Stimulated activated CD4-positive, alpha-beta T cell treated with anti-CD3 and anti-CD28 coated beads, Interleukin-1b, Interleukin-23, amount 100 ng/mL, for 4 hours (primary cell): ENCODE data around the gene HRC.
"Not testable (repeated sequence)": the region's sequence is repeated elsewhere in the genome, so short reads cannot be mapped to it uniquely, and the experiment has no call there.

Experiments
- DNase-seq, 2 donors: peaks; one replicate each; pipeline ENCODE4 v3.0.0-alpha.2; 2020; ENCODE audit warnings: low read depth in 2 of 2

Gene HRC

DNA sequence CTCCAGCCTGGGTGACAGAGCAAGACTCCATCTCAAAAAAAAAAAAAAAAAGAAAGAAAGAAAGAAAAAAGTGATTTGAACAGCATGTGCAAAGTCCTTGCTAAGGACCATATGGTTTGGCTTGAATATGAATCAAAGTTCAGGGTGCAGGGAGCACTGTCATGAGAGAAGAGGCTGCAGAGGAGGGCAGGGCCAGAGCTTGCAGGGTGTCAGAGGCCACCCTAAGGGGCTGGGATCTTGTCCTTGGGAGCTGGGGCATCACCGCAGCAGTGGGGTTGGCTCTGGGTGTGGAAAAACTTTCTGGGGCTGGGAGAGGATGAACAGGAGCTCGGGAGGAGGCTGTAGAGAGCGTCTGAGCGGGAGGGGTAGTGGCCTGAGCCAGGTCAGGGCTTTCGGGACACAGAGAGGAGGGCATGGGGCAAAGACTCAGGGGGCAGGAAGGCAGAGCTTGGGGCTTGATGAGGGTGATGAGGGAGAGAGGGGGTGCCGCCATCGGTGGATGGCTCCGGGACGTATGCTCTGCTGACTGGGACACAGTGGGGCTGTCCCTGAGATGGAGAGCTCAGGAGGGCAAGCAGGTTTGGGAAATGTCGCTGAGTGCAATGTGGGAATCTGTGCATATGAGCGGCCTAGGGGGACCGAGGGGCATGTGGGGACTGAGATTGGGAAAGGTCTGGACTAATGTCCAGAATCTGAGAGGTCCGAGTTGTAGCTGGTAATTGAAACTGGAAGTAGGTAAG, 5.4 kb upstream of the HRC start:
- no peak for DNase-seq

DNA sequence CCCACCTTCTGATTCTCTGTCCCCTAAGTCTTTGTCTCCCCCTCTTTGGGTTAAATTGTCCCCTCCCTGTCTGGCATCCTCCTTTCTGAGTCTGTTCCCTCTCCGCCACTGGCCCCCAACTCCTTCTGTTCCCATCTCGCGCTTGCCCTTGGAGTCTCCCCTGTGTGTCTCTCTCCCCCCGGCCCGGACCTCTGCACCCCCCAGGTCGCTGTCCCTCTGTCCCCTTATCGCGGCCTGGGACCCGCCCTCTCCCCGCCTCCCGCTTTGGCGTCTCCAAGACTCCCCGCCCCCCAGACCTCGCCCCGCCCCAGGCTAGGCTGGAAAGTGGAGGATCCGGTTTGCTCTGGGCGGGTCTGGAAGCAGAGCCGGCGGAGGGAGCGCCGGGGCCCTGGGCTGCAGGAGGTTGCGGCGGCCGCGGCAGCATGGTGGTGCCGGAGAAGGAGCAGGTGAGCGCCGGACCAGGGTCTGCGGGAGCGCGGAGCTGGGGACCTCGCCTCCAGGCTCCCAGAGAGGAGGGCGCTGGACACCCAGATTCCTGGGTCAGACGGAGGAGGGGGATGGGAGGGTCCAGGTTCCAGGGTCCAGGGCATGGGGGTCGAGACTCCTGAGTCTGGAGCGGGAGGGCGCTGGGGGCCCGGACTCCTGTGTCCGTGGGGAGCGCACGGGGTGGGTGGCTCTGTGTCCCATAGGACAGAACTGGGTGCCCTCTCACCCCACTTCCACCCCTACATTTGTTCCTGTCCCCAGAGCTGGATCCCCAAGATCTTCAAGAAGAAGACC, 2.4 kb upstream of the HRC start, which contains the start of gene TRPM4:
TSS of gene TRPM4 (plus strand) at position 348 of the 780 bp plus-strand sequence. CDS start at position 423, 75 bp downstream.
- peak in 1 of 2 donors; percentile 50 for DNase-seq

DNA sequence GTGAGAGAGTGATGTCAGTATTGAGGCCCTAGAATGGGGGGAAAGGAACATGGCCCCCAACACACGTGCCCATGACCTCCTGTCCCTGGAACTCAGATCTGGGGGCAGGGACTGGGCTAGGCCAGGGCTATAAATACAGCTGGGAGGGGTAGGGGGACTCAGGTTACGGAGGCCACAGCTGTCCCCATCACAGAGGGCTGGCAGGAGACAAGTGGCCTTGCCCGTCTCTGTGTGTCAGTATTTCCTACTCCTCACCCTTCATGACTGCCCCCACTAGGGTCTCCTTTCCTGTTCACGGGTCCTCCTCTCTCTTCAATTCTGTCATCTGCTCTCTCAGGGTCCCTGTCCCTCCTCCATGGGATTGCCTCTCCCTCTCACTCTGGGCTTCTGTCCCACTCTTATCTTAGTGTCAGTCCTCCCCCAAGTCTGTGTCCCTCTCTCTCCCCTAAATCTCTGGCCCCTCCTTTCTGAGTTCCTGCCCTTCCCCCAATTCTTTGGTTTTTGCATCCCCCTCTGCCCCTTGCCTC, 687 bp upstream of the HRC start:
- no peak for DNase-seq

DNA sequence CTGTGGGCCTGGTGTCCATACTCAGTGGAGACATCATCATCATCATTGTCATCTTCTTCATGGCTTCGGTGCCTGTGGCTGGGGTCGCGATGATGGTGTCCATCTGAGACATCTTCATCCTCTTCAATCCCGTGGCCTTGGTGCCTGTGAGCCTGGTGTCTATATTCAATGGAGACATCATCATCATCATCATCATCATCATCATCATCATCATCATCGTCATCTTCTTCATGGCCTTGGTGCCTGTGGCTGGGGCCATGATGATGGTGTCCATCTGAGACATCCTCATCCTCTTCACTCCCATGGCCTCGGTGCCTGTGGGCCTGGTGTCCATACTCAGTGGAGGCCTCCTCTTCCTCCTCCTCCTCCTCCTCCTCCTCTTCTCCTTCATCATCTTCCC, 917 bp downstream of the HRC start:
- no peak for DNase-seq

DNA sequence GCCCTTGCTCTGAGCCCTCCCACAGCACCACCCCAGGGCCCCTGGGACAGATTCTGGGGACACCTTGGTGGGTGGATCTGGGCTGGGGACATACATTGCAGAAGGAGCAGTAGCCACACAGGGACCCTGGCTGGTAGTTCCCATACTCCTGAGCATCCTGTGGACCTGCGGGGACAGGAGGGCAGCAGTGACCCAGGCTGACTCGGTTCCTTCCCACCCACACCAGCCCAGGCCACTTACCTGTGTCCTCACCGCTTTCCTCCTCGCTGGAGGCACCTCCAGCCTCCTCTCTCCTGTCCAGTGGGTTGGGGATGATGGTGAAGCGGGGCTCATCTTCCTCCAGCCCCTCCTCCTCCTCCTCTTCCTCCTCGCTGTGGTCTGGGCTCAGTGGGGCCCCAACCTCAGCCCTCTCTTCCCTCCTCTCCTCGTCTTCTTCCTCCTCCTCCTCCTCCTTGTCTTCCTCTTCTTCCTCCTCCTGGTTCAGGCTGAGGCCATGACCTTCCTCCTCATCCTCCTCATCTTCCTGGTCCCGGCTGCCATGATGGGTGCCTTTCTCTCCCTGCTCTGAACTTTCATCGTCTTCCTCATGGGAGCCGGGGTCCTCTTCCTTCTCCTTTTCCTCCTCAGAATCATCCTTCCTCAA, 1.9 kb downstream of the HRC start:
- no peak for DNase-seq

DNA sequence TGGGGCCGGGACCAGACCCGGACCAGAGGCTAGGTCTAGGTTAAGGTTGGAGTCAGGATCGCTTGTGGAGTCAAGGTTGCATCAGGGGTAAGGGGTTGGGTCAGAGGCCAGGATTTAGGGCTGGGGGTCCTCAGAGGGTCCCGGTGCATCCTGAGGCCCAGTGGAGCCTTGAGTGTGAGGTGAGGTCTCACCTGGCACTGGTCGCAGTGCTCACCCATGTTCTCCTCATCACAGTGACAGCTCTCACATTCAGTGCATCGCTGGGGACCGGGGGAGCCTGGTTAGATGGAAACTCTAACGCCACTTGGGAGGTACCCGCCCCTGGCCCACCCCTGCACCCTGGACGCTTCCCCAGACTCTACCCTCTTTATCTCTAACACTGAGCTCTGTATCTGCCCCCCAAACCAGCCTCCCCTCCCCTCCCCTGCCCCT, 3.1 kb downstream of the HRC start:
- DNase-seq = no peak

DNA sequence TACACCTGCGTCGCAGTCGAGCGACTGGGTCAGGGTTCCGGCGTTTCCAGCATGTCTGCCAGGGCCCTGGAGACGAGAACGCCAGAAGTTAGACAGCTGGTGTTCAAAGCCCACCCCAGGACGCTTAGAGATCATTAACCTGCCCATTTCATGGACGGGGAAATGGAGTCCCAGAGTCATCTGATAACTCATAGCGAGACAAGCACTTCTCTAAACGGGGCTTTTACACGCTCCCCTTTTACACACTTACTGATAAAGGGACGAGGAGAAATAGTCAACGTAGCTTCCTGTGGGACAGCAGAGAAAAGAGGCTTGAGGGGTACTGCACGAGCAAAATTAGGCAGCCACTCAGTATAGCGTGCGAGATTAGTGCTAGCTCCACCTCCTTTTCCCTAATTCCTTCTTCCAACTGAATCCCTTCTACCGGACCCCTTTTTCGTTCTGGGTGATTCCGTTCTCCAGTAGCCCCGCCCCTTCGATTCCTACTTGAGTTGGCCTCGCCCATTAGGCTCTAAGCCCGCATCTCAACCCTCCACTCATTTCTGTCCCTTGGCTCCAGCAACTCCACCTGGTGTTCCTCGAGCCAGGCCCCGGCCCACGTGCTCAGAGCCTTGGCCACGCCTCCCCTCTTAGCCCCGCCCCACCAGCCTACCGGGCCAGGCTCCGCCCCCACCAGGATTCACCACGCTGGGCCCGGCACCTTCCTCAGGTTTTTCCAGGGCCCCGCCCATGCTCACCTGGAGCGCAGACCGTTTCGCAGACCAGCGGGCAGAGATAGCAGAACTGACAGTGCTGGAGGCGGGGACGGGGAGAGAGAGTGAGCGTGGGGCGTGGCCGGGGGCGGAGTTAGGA, 3.7 kb downstream of the HRC start:
- no peak for DNase-seq

DNA sequence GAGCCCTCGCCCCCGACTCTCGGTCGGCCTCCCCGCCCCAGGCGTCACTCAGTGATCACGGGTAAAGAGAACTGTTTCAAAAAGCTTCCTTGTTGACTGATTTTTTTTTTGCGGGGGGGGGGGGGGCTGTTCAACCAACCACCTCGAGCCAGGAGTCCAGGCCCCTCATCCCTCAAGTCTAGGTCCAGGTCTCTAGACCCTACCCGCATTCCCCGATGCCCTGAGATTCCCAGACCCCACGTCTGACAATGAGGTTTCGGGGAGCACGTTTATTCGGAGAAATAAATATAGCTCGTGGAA, 4.3 kb downstream of the HRC start:
- no peak for DNase-seq

DNA sequence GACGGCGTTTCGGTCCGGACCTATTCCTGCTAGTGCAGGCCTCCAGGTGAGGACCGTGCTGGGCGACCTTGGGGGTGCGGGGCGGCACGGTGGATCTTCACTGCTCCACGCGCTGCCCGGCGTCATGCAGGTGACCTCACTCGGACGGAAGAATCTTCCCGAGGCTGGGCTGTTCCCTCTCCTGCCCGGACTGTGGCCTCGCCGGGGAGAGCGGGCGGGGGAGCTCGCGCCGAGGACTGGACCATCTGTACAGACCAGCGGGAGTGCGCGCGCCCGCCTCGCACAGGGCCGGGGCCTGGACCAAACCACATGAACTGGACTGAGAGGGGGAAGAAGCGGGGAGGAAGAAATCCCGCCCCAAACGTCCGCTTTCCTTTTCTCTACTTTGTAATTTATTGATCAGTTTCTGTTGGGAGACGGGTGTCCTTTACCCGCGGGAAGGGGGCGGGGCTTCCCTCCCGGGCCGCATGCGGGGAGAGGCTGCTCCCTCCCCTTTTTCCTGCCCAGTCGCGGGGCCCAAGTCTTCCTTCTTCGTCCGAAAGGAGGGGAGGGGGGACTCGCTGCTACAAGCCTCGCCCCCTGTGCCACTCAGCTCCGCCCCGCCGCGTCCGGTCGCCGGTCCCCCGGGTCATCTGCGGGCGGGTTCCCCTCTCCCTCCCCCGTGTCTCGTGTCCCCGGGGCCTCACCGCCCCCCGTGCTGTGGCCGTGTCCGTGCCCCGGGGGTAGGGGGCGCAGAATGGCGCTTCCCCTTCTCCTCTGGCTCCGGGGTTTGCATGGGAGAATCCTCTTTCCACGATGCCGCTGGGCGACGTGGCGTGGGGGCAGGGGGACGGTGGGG, 4.9 kb downstream of the HRC start:
- peak in 1 of 2 donors; percentile 30 for DNase-seq

DNA sequence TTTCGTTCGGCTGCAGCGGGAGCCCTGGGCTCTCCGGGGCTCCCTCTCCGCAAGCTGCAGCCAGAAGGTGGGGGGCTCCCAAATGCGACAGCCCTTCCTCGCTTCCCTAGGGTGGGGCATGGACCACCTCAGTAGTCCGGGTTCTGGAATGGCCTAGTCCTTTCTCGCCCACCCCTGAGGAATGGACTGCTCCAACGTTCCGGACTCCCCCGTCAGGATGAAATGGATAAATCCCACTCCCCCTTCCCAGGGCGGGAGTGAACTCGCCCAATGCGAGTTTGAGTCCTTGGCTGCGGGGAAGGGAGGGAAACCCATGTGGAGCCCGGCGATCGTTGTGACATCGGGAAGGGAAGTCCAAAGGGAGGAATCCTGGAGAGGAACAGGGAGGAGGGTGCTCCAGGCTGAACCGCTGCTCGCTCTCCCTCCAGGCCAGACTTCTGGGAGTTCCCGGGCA, 5.5 kb downstream of the HRC start:
- DNase-seq = no peak

DNA sequence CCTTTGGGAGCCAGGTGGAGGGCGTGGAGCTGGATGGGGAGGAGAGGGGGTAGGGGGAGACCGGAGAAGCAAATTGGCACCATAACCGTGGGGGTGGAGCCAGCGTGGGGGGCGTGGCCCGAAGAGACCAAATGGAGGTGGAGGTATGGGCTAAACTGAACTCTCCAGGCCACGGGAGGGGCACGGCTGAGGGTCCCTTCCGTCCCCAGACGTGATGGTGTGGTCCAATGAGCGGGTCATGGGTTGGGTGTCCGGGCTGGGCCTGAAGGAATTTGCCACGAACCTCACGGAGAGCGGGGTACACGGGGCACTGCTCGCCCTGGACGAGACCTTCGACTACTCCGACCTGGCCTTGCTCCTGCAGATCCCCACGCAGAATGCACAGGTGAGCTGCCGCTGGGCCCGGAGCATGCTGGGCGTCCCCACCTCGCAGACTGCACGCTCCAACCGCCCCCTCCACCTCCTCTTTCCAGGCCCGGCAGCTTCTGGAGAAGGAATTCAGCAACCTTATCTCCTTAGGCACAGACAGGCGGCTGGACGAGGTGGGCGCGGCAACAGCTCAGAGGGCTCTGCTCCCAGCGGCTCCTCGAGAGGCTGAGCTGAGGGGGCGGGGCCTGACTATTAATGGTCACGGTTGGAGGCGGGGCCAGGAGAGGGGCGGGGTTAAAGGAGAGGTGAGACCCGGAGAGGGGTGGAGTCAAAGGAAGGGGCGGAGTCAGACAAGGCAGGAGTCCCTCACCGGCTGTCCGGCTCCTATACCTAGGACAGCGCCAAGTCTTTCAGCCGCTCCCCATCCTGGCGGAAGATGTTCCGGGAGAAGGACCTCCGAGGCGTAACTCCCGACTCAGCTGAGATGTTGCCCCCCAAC, 6.2 kb downstream of the HRC start:
- DNase-seq = peak; percentile 69 to 77

DNA sequence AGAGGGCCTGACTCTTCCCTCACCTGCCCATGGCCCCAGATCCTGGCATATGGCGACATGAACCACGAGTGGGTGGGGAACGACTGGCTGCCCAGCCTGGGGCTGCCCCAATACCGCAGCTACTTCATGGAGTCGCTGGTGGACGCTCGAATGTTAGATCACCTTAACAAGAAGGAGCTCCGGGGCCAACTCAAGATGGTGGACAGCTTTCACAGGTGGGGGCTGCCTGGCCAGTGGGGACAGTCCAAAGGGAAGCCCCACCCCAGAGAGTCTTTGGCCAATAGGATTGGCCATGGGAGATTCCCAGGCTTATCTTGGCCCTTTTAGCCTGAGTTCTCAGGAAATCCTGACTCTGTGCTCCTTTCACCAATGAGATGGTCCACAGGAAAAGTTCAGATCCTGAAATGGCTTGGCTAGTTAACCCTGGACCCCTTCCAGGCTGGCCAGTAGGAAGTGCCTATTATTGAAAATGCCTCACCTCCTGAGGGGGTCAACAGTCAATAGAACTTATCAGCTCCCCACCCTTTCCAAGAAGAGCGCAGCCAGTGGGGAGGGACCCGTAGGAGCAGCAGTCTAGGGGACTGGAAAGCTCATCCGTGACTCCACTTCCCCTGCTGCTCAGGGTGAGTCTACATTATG, 7.0 kb downstream of the HRC start:
- DNase-seq = no peak

DNA sequence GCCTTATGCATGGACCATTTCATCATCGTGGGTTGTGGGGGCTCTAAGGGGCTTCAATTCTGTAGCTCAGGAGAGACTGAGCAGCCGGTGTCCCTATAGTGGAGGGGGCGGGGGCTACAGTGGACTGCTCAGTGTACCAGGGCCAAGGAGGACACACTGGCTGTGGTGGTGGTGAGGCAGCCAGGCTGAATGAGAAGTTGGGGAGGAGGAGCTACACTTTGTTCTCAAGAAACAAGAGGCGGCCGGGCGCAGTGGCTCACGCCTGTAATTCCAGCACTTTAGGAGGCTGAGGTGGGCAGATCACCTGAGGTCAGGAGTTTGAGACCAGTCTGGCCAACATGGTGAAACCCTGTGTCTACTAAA, 8.8 kb downstream of the HRC start:
- DNase-seq = not testable (repeated sequence)

DNA sequence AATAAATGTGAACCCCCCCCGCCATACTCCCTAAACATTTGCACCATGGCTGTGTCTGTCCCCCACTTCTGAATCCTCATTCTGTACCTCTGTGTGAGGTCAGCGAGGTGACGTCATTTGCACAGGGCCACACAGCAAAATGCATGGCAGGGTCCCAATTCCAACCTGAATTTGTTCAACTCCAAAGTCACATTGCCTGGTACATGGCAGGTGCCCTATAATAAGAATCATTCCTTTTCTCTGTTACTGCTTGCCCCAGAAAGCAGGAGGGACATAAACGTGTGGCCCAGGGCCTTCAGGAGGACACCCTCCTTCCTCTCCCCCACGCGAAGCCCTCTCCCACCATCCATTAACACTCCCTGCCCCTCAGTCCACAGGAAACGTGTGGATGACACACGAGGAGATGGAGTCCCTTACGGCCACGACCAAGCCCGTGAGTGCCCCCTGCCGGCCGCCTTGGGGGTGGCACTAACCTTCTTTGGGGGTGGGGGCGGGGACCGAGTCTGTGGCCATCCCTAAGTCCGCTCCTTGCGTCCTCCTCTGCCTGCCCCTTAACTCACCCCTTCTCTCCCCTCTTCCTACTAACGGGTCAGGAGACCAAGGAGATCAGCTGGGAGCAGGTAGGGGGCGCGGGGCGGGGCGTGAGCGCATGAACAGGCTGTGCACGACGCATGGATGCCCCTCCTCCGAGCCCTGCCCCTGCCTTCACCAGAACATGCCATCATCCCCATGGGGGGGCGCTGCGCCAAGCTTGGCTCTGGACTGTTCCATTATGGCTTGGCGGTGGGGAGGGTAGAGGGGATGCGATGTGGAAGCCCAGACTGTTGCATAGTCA, 9.4 kb downstream of the HRC start:
- DNase-seq = peak; percentile 72 to 78

DNA sequence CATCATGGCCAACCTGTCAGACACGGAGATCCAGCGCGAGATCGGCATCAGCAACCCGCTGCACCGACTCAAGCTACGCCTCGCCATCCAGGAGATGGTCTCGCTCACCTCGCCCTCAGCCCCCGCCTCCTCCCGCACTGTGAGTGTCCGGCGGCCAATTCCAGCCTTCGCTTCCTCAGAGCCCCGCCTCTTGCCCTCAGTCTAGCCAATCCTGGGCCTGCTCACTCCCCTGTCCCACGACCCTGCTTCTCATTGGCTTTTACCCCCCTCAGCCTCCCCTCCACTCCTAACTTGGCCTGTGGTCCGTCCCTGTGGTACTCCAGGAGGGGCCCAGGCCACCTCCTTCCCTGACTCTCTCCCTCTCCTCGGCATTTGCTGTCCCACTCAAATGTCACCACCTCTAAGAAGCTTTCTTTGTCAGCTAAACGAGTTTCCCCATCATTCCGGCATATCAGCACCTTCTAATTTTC, 12.3 kb downstream of the HRC start:
- peak in 1 of 2 donors; percentile 55 for DNase-seq

DNA sequence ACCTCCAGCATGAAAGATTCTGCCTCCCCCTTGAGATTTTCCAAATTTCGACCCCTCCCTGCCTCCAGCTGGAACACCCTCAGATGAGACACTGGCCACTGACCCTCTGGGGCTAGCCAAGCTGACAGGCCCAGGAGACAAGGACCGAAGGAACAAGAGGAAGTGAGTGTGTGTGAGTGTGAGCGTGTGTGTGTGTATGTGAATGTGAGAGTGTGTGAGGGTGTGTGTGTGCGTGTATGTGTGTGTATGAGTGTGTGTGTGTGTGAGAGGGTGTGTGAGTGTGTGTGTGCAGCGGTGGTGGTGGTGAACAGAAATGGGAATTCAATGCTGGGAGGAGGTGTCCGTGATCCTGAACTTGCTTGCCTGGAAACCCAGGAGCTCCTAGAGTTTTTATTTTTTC, 13.8 kb downstream of the HRC start:
- no peak for DNase-seq

DNA sequence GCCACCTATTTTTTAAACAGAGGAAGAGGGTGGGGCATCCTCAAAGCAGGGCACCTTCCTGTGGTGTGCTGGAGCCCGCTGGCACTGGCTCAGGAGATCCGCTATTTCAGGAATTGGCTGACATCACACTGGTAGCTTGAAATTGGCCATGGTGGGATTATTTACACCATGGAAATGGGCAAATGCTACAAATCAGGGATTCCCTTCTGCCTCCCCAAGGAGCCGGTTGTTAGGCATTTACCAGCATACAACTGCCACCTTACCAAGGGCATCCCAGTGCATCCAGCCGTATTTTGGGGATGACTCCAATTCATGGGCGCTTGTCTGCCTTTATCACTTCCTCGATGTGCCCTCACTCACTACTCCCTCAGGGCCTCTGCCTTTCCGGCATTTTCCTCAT, 14.2 kb downstream of the HRC start:
- no peak for DNase-seq

DNA sequence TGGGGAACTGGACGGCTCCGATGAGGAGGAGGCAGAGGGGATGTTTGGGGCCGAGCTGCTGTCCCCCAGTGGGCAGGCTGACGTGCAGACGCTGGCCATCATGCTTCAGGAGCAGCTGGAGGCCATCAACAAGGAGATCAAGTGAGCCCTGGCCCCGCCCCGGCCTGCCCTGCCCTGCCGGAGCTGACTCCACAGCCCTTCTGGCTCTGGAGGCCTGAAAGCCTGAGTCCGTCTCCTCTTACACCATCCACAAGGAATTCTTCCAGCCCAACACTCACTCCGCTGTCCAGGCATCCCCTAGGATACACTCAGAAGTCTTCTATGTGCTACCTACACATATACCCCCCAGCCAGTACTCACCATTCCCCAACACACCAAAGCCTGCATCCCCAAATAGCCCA, 18.4 kb downstream of the HRC start:
- no peak for DNase-seq
